WTC11 (cell line): ENCODE results near the gene PHF12. TPM values are rescaled to one million over a fixed set of nuclear protein-coding genes. Genes with fewer than 3 reads are reported as not detected.

Experiments
- ATAC-seq: fragments of 200-7000 bp; cut with Tn5 transposase; 2 replicates; pipeline ENCODE4 v1.10.0; 2021; ENCODE audit warnings: mild to moderate bottlenecking, moderate library complexity
- CTCF ChIA-PET: fragments of 300-600 bp; sonication (Branson Sonifier 250); formaldehyde crosslinking; loops from one replicate; lab custom pipeline; 2021; ENCODE audit warnings: antibody characterized with exemption; lab: Charles Lee
- POLR2A ChIA-PET: fragments of 350-600 bp; sonication (Branson Sonifier 250); formaldehyde crosslinking; loops from one replicate; lab custom pipeline; 2021; ENCODE audit warnings: antibody characterized with exemption; lab: Charles Lee
- DNase-seq: peaks from one replicate; pipeline ENCODE4 v3.0.0; 2021; ENCODE audit warnings: low spot score
- H3K27ac Mint-ChIP-seq: 2 replicates; pipeline ENCODE4 v1.8.0; 2021; ENCODE audit warnings: mixed read lengths
- H3K27me3 Mint-ChIP-seq: 2 replicates; pipeline ENCODE4 v1.8.0; 2021; ENCODE audit warnings: low read depth, mild to moderate bottlenecking, moderate library complexity, mixed read lengths
- H3K36me3 Mint-ChIP-seq: 2 replicates; pipeline ENCODE4 v1.8.0; 2021; ENCODE audit warnings: mixed read lengths
- H3K4me1 Mint-ChIP-seq: 2 replicates; pipeline ENCODE4 v1.8.0; 2022; ENCODE audit warnings: mixed read lengths
- H3K4me3 Mint-ChIP-seq: 2 replicates; pipeline ENCODE4 v1.8.0; 2021; ENCODE audit warnings: mild to moderate bottlenecking, moderate library complexity, mixed read lengths
- H3K9me3 Mint-ChIP-seq: 2 replicates; pipeline ENCODE4 v1.8.0; 2021; ENCODE audit warnings: mixed read lengths
- ATF3 ChIP-seq: sonication (generic); formaldehyde crosslinking; conservative IDR thresholded peaks from 2 replicates; pipeline ENCODE4 v1.8.1; 2022; ENCODE audit warnings: mild to moderate bottlenecking, missing genetic modification reagents
- CDX4 ChIP-seq: fragments of 250-450 bp; sonication (Bioruptor Pico); IDR thresholded peaks from 2 replicates; pipeline ENCODE4 v1.9.0; 2021; ENCODE audit warnings: moderate library complexity, mild to moderate bottlenecking, inconsistent platforms, borderline replicate concordance
- FOXK1 ChIP-seq: sonication (generic); formaldehyde crosslinking; IDR thresholded peaks from 2 replicates; pipeline ENCODE4 v1.8.0; 2022; ENCODE audit warnings: mild to moderate bottlenecking, moderate library complexity, missing genetic modification reagents
- GRHL2 ChIP-seq: fragments of 250-450 bp; sonication (Bioruptor Pico); IDR thresholded peaks from 2 replicates; pipeline ENCODE4 v1.8.0; 2022; ENCODE audit warnings: mild to moderate bottlenecking, moderate library complexity; ENCODE audit not compliant: insufficient replicate concordance, severe bottlenecking
- GTF2I ChIP-seq: fragments of 250-450 bp; sonication (Bioruptor Pico); conservative IDR thresholded peaks from 2 replicates; pipeline ENCODE4 v1.4.0; 2021; ENCODE audit warnings: mild to moderate bottlenecking
- TCF7 ChIP-seq: sonication (generic); formaldehyde crosslinking; IDR thresholded peaks from 2 replicates; pipeline ENCODE4 v1.8.0; 2022; ENCODE audit warnings: mild to moderate bottlenecking, low read depth, missing genetic modification reagents, moderate library complexity
- TEAD1 ChIP-seq: sonication (generic); formaldehyde crosslinking; IDR thresholded peaks from 2 replicates; pipeline ENCODE4 v1.8.0; 2022; ENCODE audit warnings: mild to moderate bottlenecking, missing genetic modification reagents
- ZMAT4 ChIP-seq: fragments of 250-450 bp; sonication (Bioruptor Pico); IDR thresholded peaks from 2 replicates; pipeline ENCODE4 v1.9.0; 2021; ENCODE audit warnings: mild to moderate bottlenecking
- ZNF121 ChIP-seq: sonication (generic); formaldehyde crosslinking; IDR thresholded peaks from 2 replicates; pipeline ENCODE4 v1.8.0; 2023; ENCODE audit warnings: missing genetic modification reagents
- ZSCAN18 ChIP-seq: fragments of 250-450 bp; sonication (Bioruptor Pico); IDR thresholded peaks from 2 replicates; pipeline ENCODE4 v2.1.2; 2022; ENCODE audit warnings: mild to moderate bottlenecking, moderate library complexity
- total RNA-seq: library from RNA; stranded (reverse); gene quantifications from 3 replicates; pipeline ENCODE4 v1.2.3, GENCODE V29; 2021

Gene PHF12
- total RNA-seq, 1 experiment from 2014 or later: 69.8 TPM

GRCh38 chr17:28911411-28912045, 39.8 kb downstream of the PHF12 start (continued):
- no peak for TF ChIP-seq ZMAT4 (CRISPR knock-in tag)

DNA sequence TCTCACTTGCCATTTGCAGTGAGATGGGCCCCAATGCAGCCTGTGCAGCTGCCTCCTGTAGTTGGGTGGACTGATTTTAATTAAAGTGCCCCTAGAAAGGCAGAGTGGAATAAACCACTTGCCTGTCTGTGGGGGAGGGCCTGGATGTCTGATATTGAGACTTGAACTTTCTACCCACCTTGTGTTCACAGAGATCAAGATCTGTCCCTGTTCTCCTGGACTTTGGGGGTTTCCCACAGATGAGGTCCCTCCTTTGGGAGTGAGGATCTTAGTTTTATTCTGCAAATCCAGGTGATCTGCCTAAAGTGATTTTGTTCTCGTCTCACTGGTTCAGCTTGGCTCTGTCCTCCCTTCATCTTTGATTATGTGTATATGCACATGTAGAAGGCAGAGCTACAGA, 40.8 kb downstream of the PHF12 start:
- ATAC-seq (no peak), DNase-seq (no peak)
- no peak overlapping the region for H3K27ac Mint-ChIP-seq
- no peaks in the 10 kb centered on the region for H3K9me3 Mint-ChIP-seq
- TF ChIP-seq FOXK1 (CRISPR knock-in tag) (no peak), ZNF121 (CRISPR knock-in tag) (no peak)
- no peak overlapping the region for H3K4me3 Mint-ChIP-seq
- peaks cover 87% of the 10 kb centered on the region for H3K36me3 Mint-ChIP-seq
- POLR2A ChIA-PET: no interaction called here
- CTCF ChIA-PET: interaction anchor here (0.6 to 3.8 kb wide), 6 partner anchors 8 to 261 kb away, joined by 3 to 15 read pairs (median 4); partner anchors contain the start of genes DHRS13 and TLCD1
- H3K4me1 Mint-ChIP-seq: peaks cover 22% of the 10 kb centered on the region
- no peaks in the 10 kb centered on the region for H3K27me3 Mint-ChIP-seq

GRCh38 chr17:28908640-28909167, 42.6 kb downstream of the PHF12 start:
- Mint-ChIP-seq H3K4me3 (no peak overlapping the region), H3K27me3 (no peaks in the 10 kb centered on the region), H3K36me3 (peaks cover 71% of the 10 kb centered on the region), H3K4me1 (peaks cover 36% of the 10 kb centered on the region), H3K9me3 (no peaks in the 10 kb centered on the region), H3K27ac (peak overlapping the region; percentile 72; the same call in 1 of the 2 replicates)
- DNase-seq (no peak), ATAC-seq (no peak)
- TF ChIP-seq ZSCAN18 (CRISPR knock-in tag) (no peak), ATF3 (CRISPR knock-in tag) (no peak), GTF2I (CRISPR knock-in tag) (no peak), TCF7 (no peak), CDX4 (CRISPR knock-in tag) (no peak), TEAD1 (CRISPR knock-in tag) (no peak), GRHL2 (CRISPR knock-in tag) (no peak)
- POLR2A ChIA-PET: no interaction called here
- CTCF ChIA-PET: interaction anchor here (1.0 to 9.0 kb wide), 4 partner anchors 8 to 235 kb away, joined by 3 to 103 read pairs (median 10); partner anchors contain the start of genes NEK8 and TLCD1

DNA sequence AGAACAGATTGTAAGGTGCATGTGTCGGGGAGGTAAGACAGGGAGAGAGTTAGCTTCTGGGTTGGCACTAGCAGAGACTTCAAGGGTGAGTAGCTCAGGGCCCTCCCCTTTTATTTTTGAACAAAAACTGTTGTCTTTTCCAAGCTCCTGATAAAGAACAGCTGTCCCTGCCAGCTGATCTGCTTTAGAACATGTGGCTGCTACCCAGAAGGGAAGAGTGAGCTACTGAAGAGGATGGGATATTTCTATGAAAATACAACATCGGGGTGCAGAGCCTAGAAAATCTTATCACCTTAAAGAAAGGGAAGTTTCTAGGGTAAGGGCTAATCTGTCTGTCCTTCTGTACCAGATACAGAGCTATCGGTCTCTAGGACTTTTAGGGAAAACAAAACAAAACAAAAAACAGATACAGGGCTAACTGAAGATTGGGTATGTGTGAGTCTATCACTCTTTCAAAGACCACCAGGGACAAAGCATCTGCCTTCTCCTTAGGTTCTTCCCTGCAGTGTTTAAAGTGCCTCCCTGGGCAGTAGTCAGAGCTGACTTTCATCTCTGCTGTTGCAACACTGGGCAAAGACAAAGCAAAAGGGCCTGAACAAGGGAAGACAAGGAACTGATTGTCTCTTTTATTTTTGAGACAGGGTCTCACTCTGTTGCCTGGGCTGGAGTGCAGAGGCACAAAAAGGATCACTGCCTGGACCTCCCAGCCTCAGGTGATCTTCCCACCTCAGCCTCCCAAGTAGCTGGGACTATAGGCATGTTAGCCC, 43.4 kb downstream of the PHF12 start:
- peak overlapping the region; percentile 76; the same call in 1 of the 2 replicates for H3K27ac Mint-ChIP-seq
- no peak overlapping the region for H3K4me3 Mint-ChIP-seq
- no peaks in the 10 kb centered on the region for H3K9me3 Mint-ChIP-seq
- ChIA-PET CTCF (interaction anchor here (0.9 to 9.0 kb wide), 5 partner anchors 9 to 179 kb away, joined by 4 to 103 read pairs (median 8); partner anchors contain the start of genes NEK8 and TLCD1), POLR2A (interaction anchor here (0.6 kb wide), 1 partner anchor 24 kb away, joined by 3 read pairs; no protein-coding TSS in a partner anchor)
- no peaks in the 10 kb centered on the region for H3K27me3 Mint-ChIP-seq
- ATAC-seq (no peak), DNase-seq (no peak)
- peaks cover 63% of the 10 kb centered on the region for H3K36me3 Mint-ChIP-seq
- peaks cover 39% of the 10 kb centered on the region for H3K4me1 Mint-ChIP-seq
- no peak for TF ChIP-seq ZNF121 (CRISPR knock-in tag)
- TF ChIP-seq, all 79 proteins: peak for 0
